Measurements from ENCODE around the gene SEC31B.

- no peak for TF ChIP-seq CTCF (IDR thresholded peaks at IDR 0.05; ENCODE audit: poor library complexity, severe bottlenecking)
- no peak for TF ChIP-seq EZH2 (IDR thresholded peaks at IDR 0.05; ENCODE audit: borderline replicate concordance, insufficient read depth, low read length, poor library complexity, severe bottlenecking)
- TF ChIP-seq EP300 (conservative IDR thresholded peaks at IDR 0.05; ENCODE audit: poor library complexity, severe bottlenecking), result no peak
- no peak for TF ChIP-seq REST (IDR thresholded peaks at IDR 0.05; ENCODE audit: borderline replicate concordance)
Measured at GRCh38 chr10:100509241-100509840, 10.3 kb downstream of the SEC31B start.
